GM12892 (cell line): ENCODE data around the gene C20orf204.
A peak's percentile ranks its signal among the peaks of the same experiment; 100 is the strongest.

ENCODE experiments used
- DNase-seq: peaks from one replicate; pipeline ENCODE4 v3.0.0; 2011; ENCODE audit not compliant: insufficient read length
- FAIRE-seq: peaks from 2 replicates; lab custom pipeline; 2011; peaks lifted over from hg19 to GRCh38; lab: Jason Lieb, UNC
- POLR2A ChIP-seq: IDR thresholded peaks from 2 replicates; pipeline ENCODE4 v1.6.1; 2011; ENCODE audit warnings: low read depth, low read length, control low read depth
- POLR2AphosphoS5 ChIP-seq: IDR thresholded peaks from 2 replicates; pipeline ENCODE4 v1.6.1; 2011; ENCODE audit warnings: low read depth, low read length, control low read depth
- TAF1 ChIP-seq: IDR thresholded peaks from 2 replicates; pipeline ENCODE4 v1.6.1; 2011; ENCODE audit warnings: low read depth, mild to moderate bottlenecking, control low read depth, low read length, borderline replicate concordance

The C20orf204 gene

GRCh38 chr20:64053841-64054661 is 18.1 kb downstream of the C20orf204 start:
- no peak for DNase-seq
- TF ChIP-seq POLR2A (no peak), TAF1 (no peak), POLR2AphosphoS5 (no peak)
- FAIRE-seq = no peak

GRCh38 chr20:64055396-64055892 is 19.5 kb downstream of the C20orf204 start:
- FAIRE-seq = no peak
- no peak for TF ChIP-seq TAF1
- no peak for TF ChIP-seq POLR2AphosphoS5
- no peak for TF ChIP-seq POLR2A
- no peak for DNase-seq

GRCh38 chr20:64055893-64056638 is 20.1 kb downstream of the C20orf204 start:
- TF ChIP-seq POLR2AphosphoS5 = no peak
- TF ChIP-seq POLR2A = no peak
- no peak for TF ChIP-seq TAF1
- no peak for DNase-seq
- FAIRE-seq = no peak

- TF ChIP-seq TAF1 (no peak), POLR2A (no peak), POLR2AphosphoS5 (no peak)
- FAIRE-seq (no peak), DNase-seq (no peak)
Measured at GRCh38 chr20:64056639-64056888, 20.6 kb downstream of the C20orf204 start.

GRCh38 chr20:64056889-64057627 is 21.1 kb downstream of the C20orf204 start:
- TF ChIP-seq POLR2AphosphoS5 = no peak
- peak; percentile 47; the same call in 1 of the 2 replicates for TF ChIP-seq POLR2A
- no peak for TF ChIP-seq TAF1
- FAIRE-seq (peak; percentile 30), DNase-seq (no peak)

GRCh38 chr20:64057628-64058498 is 21.9 kb downstream of the C20orf204 start:
- DNase-seq (peak; percentile 98), FAIRE-seq (peak; percentile 86)
- TF ChIP-seq POLR2A (no peak), POLR2AphosphoS5 (no peak), TAF1 (no peak)

GRCh38 chr20:64058536-64058935 is 22.6 kb downstream of the C20orf204 start:
- TF ChIP-seq POLR2AphosphoS5 = no peak
- TF ChIP-seq TAF1 = no peak
- FAIRE-seq (no peak), DNase-seq (no peak)

- DNase-seq (no peak), FAIRE-seq (no peak)
- TF ChIP-seq POLR2A (no peak), TAF1 (no peak), POLR2AphosphoS5 (no peak)
Measured at GRCh38 chr20:64062276-64062595, 26.3 kb downstream of the C20orf204 start.

GRCh38 chr20:64062596-64063388 is 26.8 kb downstream of the C20orf204 start, which contains the start of gene TCEA2:
Gene TCEA2, plus strand, starts transcription at chr20:64063198. Its CDS starts 115 bp downstream, at chr20:64063313.
- FAIRE-seq (peak; percentile 88), DNase-seq (peak; percentile 99)
- TF ChIP-seq POLR2A = peak; percentile 14; the same call in 1 of the 2 replicates
- no peak for TF ChIP-seq POLR2AphosphoS5
- TF ChIP-seq TAF1 = no peak

GRCh38 chr20:64063389-64064144 is 27.6 kb downstream of the C20orf204 start:
- FAIRE-seq = no peak
- TF ChIP-seq POLR2AphosphoS5 (no peak), POLR2A (no peak), TAF1 (no peak)
- DNase-seq = no peak
